GM10266 (cell line): ENCODE results near the gene BNC2.

Source experiments
- DNase-seq: peaks from one replicate; pipeline ENCODE4 v3.0.0; 2012; ENCODE audit errors: extremely low spot score
- CTCF ChIP-seq: IDR thresholded peaks from 2 replicates; pipeline ENCODE4 v1.5.1; 2012; ENCODE audit warnings: mild to moderate bottlenecking, low read depth; ENCODE audit not compliant: control insufficient read depth, insufficient read depth; ENCODE audit errors: missing control alignments

Gene BNC2

GRCh38 chr9:16813838-16814237 lies 56.6 kb downstream of the BNC2 start:
- DNase-seq = no peak
- TF ChIP-seq CTCF = no peak

GRCh38 chr9:16811987-16812685 lies 58.3 kb downstream of the BNC2 start:
- DNase-seq = no peak
- no peak for TF ChIP-seq CTCF

- DNase-seq = no peak
- no peak for TF ChIP-seq CTCF
Measured at GRCh38 chr9:16809912-16810610, 60.4 kb downstream of the BNC2 start.

- DNase-seq = no peak
- TF ChIP-seq CTCF = no peak
Measured at GRCh38 chr9:16806674-16807073, 63.8 kb downstream of the BNC2 start.

GRCh38 chr9:16803648-16804047 lies 66.8 kb downstream of the BNC2 start:
- DNase-seq = no peak
- TF ChIP-seq CTCF = no peak

GRCh38 chr9:16801871-16802466 lies 68.5 kb downstream of the BNC2 start:
- TF ChIP-seq CTCF = no peak

More at GRCh38 chr9:16801871-16802466, 68.5 kb downstream of the BNC2 start:
- DNase-seq = no peak
